Colonic mucosa (tissue), 4 donors: ENCODE data around the gene EYS. TPM values are rescaled to one million over a fixed set of nuclear protein-coding genes. Genes with fewer than 3 reads are reported as not detected.

Source experiments
- DNase-seq: peaks from one replicate; pipeline ENCODE4 v3.0.0-alpha.2; 2020
- H3K27ac ChIP-seq: fragments of 200-600 bp; one replicate; pipeline ENCODE4 v1.8.0; 2021
- H3K27me3 ChIP-seq: fragments of 200-600 bp; one replicate; pipeline ENCODE4 v1.8.0; 2021
- H3K36me3 ChIP-seq: fragments of 200-600 bp; one replicate; pipeline ENCODE4 v1.8.0; 2021
- H3K4me1 ChIP-seq: fragments of 200-600 bp; one replicate; pipeline ENCODE4 v1.8.0; 2021; ENCODE audit warnings: mild to moderate bottlenecking
- H3K4me3 ChIP-seq: fragments of 200-600 bp; one replicate; pipeline ENCODE4 v1.8.0; 2021
- H3K9ac ChIP-seq, 2 donors: one replicate each; pipeline ENCODE4 v1.7.0; 2013; ENCODE audit warnings: control low read depth in 2 of 2, low read depth in 2 of 2, low read length in 2 of 2
- H3K9me3 ChIP-seq: fragments of 200-600 bp; one replicate; pipeline ENCODE4 v1.8.0; 2021
- CTCF ChIP-seq: fragments of 200-600 bp; IDR thresholded peaks from one replicate; pipeline ENCODE4 v1.8.0; 2022; ENCODE audit warnings: antibody characterized with exemption, mild to moderate bottlenecking
- intact Hi-C: fragments of 100-400 bp; cut with DNase I; formaldehyde crosslinking; loops from one replicate; pipeline ENCODE4 v1.14.1; 2022
- total RNA-seq, 2 donors: library from RNA; stranded (reverse); fragmentation: NEBNext Ultra II Directional in 1 of 2; extraction: Animal tissue kit (Norgen Biotek cat#: 25700) in 1 of 2; gene quantifications; one replicate each; pipeline ENCODE4 v1.2.1, GENCODE V29; 2021
- donor health status: healthy.
- donor health status: DM: no; HTN: no; CAD: no.
- donor health status: DM: no; HTN: no; CAD: no.

Gene EYS
- total RNA-seq, 2 donors from 2014 or later: 0.64 to 0.82 TPM

- Histone ChIP-seq H3K36me3 (no peaks in the 10 kb centered on the region), H3K27me3 (no peaks in the 10 kb centered on the region), H3K9ac (no peak overlapping the region), H3K9me3 (no peaks in the 10 kb centered on the region), H3K4me1 (no peaks in the 10 kb centered on the region), H3K27ac (no peak overlapping the region), H3K4me3 (no peak overlapping the region)
- intact Hi-C loops: loop anchor here (10.0 kb wide), 1 partner anchor 729 kb away; no protein-coding TSS in a partner anchor
- DNase-seq: no peak
- no peak for TF ChIP-seq CTCF
Observed at GRCh38 chr6:63793465-63794137, 1913.4 kb downstream of the EYS start.

- DNase-seq: no peak
- Histone ChIP-seq H3K9ac (no peak overlapping the region), H3K27me3 (no peaks in the 10 kb centered on the region), H3K27ac (no peak overlapping the region), H3K4me1 (no peaks in the 10 kb centered on the region), H3K36me3 (no peaks in the 10 kb centered on the region), H3K4me3 (no peak overlapping the region), H3K9me3 (no peaks in the 10 kb centered on the region)
- TF ChIP-seq CTCF: no peak
- intact Hi-C loops: loop anchor here (10.0 kb wide), 1 partner anchor 728 kb away; no protein-coding TSS in a partner anchor
Observed at GRCh38 chr6:63792736-63793464, 1914.1 kb downstream of the EYS start.

GRCh38 chr6:63790334-63790733 lies 1916.7 kb downstream of the EYS start:
- Histone ChIP-seq H3K4me3 (no peak overlapping the region), H3K4me1 (no peaks in the 10 kb centered on the region), H3K9me3 (no peaks in the 10 kb centered on the region), H3K9ac (no peak overlapping the region), H3K36me3 (no peaks in the 10 kb centered on the region), H3K27me3 (no peaks in the 10 kb centered on the region), H3K27ac (no peak overlapping the region)
- no peak for DNase-seq
- TF ChIP-seq CTCF: no peak
- intact Hi-C loops: loop anchor here (10.0 kb wide), 1 partner anchor 726 kb away; no protein-coding TSS in a partner anchor

- no peaks in the 10 kb centered on the region for H3K9me3 ChIP-seq
- intact Hi-C loops: loop anchor here (10.0 kb wide), 1 partner anchor 725 kb away; no protein-coding TSS in a partner anchor
- H3K27ac ChIP-seq: no peak overlapping the region
- no peaks in the 10 kb centered on the region for H3K36me3 ChIP-seq
- no peak overlapping the region for H3K4me3 ChIP-seq
- DNase-seq: no peak
- no peaks in the 10 kb centered on the region for H3K27me3 ChIP-seq
- no peak overlapping the region for H3K9ac ChIP-seq
- TF ChIP-seq CTCF: no peak
- no peaks in the 10 kb centered on the region for H3K4me1 ChIP-seq
Observed at GRCh38 chr6:63789699-63790098, 1917.3 kb downstream of the EYS start.

GRCh38 chr6:63788569-63788968 lies 1918.5 kb downstream of the EYS start:
- Histone ChIP-seq H3K36me3 (no peaks in the 10 kb centered on the region), H3K9me3 (no peaks in the 10 kb centered on the region), H3K4me1 (no peaks in the 10 kb centered on the region), H3K27ac (no peak overlapping the region), H3K27me3 (no peaks in the 10 kb centered on the region), H3K4me3 (no peak overlapping the region), H3K9ac (no peak overlapping the region)
- intact Hi-C loops: no loop called here
- no peak for TF ChIP-seq CTCF
- no peak for DNase-seq
